GM12878 (cell line): ENCODE data around the gene DXO.

Source experiments
- CTCF ChIP-seq, 3 experiments: IDR thresholded peaks in 2 of 3; conservative IDR thresholded peaks in 1 of 3; 2 replicates each; pipeline ENCODE4 v1.5.1; 2011; ENCODE audit warnings: low read depth in 3 of 3, low read length in 3 of 3, mild to moderate bottlenecking in 3 of 3, control low read depth in 2 of 3, moderate library complexity in 2 of 3, inconsistent platforms in 1 of 3, mixed read lengths in 1 of 3; ENCODE audit not compliant: control insufficient read depth in 2 of 3, insufficient read depth in 1 of 3; ENCODE audit errors: extremely low read depth in 1 of 3
- MTA2 ChIP-seq: fragments of 450-650 bp; IDR thresholded peaks from 2 replicates; pipeline ENCODE4 v1.6.1; 2016; ENCODE audit warnings: low read depth, mild to moderate bottlenecking, moderate library complexity
- NFYB ChIP-seq: IDR thresholded peaks from 2 replicates; pipeline ENCODE4 v1.6.1; 2011; ENCODE audit warnings: low read depth, mild to moderate bottlenecking, low read length, improper control_type of control experiment, moderate library complexity; ENCODE audit not compliant: insufficient read depth
- SKIL ChIP-seq: fragments of 450-650 bp; IDR thresholded peaks from 2 replicates; pipeline ENCODE4 v1.6.1; 2017; ENCODE audit warnings: mild to moderate bottlenecking, low read depth, inconsistent platforms; ENCODE audit not compliant: poor library complexity, severe bottlenecking
- USF2 ChIP-seq: IDR thresholded peaks from 2 replicates; pipeline ENCODE4 v1.6.1; 2011; ENCODE audit warnings: low read depth, low read length, improper control_type of control experiment, borderline replicate concordance

- TF ChIP-seq CTCF (IDR thresholded peaks at IDR 0.05 in 2 of 3, conservative IDR thresholded peaks at IDR 0.05 in 1 of 3; ENCODE audit: control insufficient read depth in 2 of 3, extremely low read depth in 1 of 3, insufficient read depth in 1 of 3, low read depth in 3 of 3, low read length in 3 of 3): no peak
- no peak for TF ChIP-seq USF2
- no peak for TF ChIP-seq MTA2
- no peak for TF ChIP-seq NFYB
- no peak for TF ChIP-seq SKIL
Measured at GRCh38 chr6:31968791-31969711, 2.9 kb downstream of the DXO start.
